Right lobe of liver (tissue), 6 donors: ENCODE measurements around the gene CELF4. TPM values are rescaled to one million over a fixed set of nuclear protein-coding genes. Genes with fewer than 3 reads are reported as not detected.

Experiments
- ATAC-seq, 4 donors: fragments of 200-7000 bp; cut with Tn5 transposase; one replicate each; pipeline ENCODE4 v1.9.1; 2020; ENCODE audit warnings: mild to moderate bottlenecking in 4 of 4, moderate library complexity in 4 of 4
- DNase-seq, 3 donors: peaks; one replicate each; pipeline ENCODE4 v3.0.0-alpha.2; 2020
- H3K27ac ChIP-seq, 3 donors: fragments of 200-600 bp; one replicate each; pipeline ENCODE4 v1.8.0; 2022
- H3K27me3 ChIP-seq, 2 donors: fragments of 200-600 bp; one replicate each; pipeline ENCODE4 v1.8.0; 2022
- H3K36me3 ChIP-seq, 4 donors: fragments of 200-600 bp; sonication (generic) in 1 of 4; one replicate each; pipeline versions ENCODE4 v1.5.1 to v1.8.0; 2017 to 2022; ENCODE audit warnings: control low read depth in 1 of 4
- H3K4me1 ChIP-seq, 4 donors: fragments of 200-600 bp; sonication (generic) in 1 of 4; one replicate each; pipeline versions ENCODE4 v1.5.1 to v1.8.0; 2017 to 2022; ENCODE audit warnings: control low read depth in 1 of 4
- H3K4me3 ChIP-seq, 3 donors: fragments of 200-600 bp; one replicate each; pipeline ENCODE4 v1.8.0; 2022
- H3K9me3 ChIP-seq, 4 donors: fragments of 200-600 bp; sonication (generic) in 1 of 4; one replicate each; pipeline versions ENCODE4 v1.5.1 to v1.8.0; 2017 to 2022; ENCODE audit warnings: control low read depth in 1 of 4
- CTCF ChIP-seq, 4 donors: fragments of 200-600 bp in 3 of 4; fragments of 450-650 bp in 1 of 4; IDR thresholded peaks; one replicate each; pipeline versions ENCODE4 v1.5.1 to v1.8.0; 2016 to 2022; ENCODE audit warnings: antibody characterized with exemption in 4 of 4, mild to moderate bottlenecking in 2 of 4
- POLR2A ChIP-seq: fragments of 450-650 bp; IDR thresholded peaks from one replicate; pipeline ENCODE4 v1.6.1; 2017; ENCODE audit warnings: antibody characterized with exemption, mild to moderate bottlenecking
- WGBS: methylation state at CpG from one replicate; pipeline ENCODE4 v1.1.6; 2018; ENCODE audit warnings: low coverage, low lambda C conversion rate; ENCODE audit not compliant: insufficient coverage; ENCODE audit errors: missing lambda C conversion rate; 5-methylcytosine and 5-hydroxymethylcytosine counted together
- intact Hi-C, 2 donors: fragments of 100-400 bp; cut with DNase I; formaldehyde crosslinking; loops; one replicate each; pipeline versions ENCODE4 v1.11.2 to v1.14.1; 2022
- total RNA-seq, 6 experiments: library from RNA; depleted of rRNA in 2 of 6; stranded (reverse); fragments of >200 nt in 2 of 6; fragmentation: NEBNext Ultra II Directional in 3 of 6; extraction: Animal tissue kit (Norgen Biotek cat#: 25700) in 3 of 6; gene quantifications; one replicate each; pipeline versions ENCODE4 v1.1.0 to v1.2.4, GENCODE V29; 2016 to 2023
- donor health status: DM: no; HTN: yes; CAD: no.
- donor health status: DM: no; HTN: no; CAD: no.
- donor health status: DM: no; HTN: no; CAD: no.
- donor health status: DM: no; HTN: yes; CAD: no.
- donor health status: DM: no; HTN: yes; CAD: no.

Gene CELF4
- total RNA-seq, 6 experiments from 2014 or later: 0.06 TPM; not detected in 5

GRCh38 chr18:37509600-37509999, 56.0 kb downstream of the CELF4 start:
- Histone ChIP-seq H3K9me3 (no peaks in the 10 kb centered on the region), H3K4me1 (no peaks in the 10 kb centered on the region), H3K27me3 (no peaks in the 10 kb centered on the region), H3K27ac (no peak overlapping the region), H3K4me3 (no peak overlapping the region), H3K36me3 (no peaks in the 10 kb centered on the region)
- intact Hi-C loops: no loop called here
- 63% methylated on average over 1 of the region's 1 CpG for WGBS
- ATAC-seq (no peak), DNase-seq (no peak)
- TF ChIP-seq CTCF (IDR thresholded peaks at IDR 0.05) (no peak), POLR2A (no peak)

GRCh38 chr18:37508207-37508606, 57.4 kb downstream of the CELF4 start:
- Histone ChIP-seq H3K9me3 (no peaks in the 10 kb centered on the region), H3K27me3 (no peaks in the 10 kb centered on the region), H3K4me1 (no peaks in the 10 kb centered on the region), H3K4me3 (no peak overlapping the region), H3K27ac (no peak overlapping the region), H3K36me3 (no peaks in the 10 kb centered on the region)
- intact Hi-C loops: no loop called here
- TF ChIP-seq CTCF (IDR thresholded peaks at IDR 0.05) (no peak), POLR2A (no peak)
- no peak for DNase-seq
- ATAC-seq: no peak
- no CpG with 5 or more reads among the region's 3 CpGs for WGBS

GRCh38 chr18:37507239-37507638, 58.4 kb downstream of the CELF4 start:
- ATAC-seq (no peak), DNase-seq (no peak)
- H3K27ac ChIP-seq: no peak overlapping the region
- intact Hi-C loops: no loop called here
- H3K9me3 ChIP-seq: no peaks in the 10 kb centered on the region
- no peaks in the 10 kb centered on the region for H3K4me1 ChIP-seq
- TF ChIP-seq POLR2A (no peak), CTCF (IDR thresholded peaks at IDR 0.05) (no peak)
- no peaks in the 10 kb centered on the region for H3K36me3 ChIP-seq
- H3K4me3 ChIP-seq: no peak overlapping the region
- 28% methylated on average over 2 of the region's 2 CpGs for WGBS
- no peaks in the 10 kb centered on the region for H3K27me3 ChIP-seq

GRCh38 chr18:37506001-37506400, 59.6 kb downstream of the CELF4 start:
- no peaks in the 10 kb centered on the region for H3K27me3 ChIP-seq
- no peak overlapping the region for H3K4me3 ChIP-seq
- H3K4me1 ChIP-seq: no peaks in the 10 kb centered on the region
- no peak overlapping the region for H3K27ac ChIP-seq
- ATAC-seq: no peak
- no peaks in the 10 kb centered on the region for H3K9me3 ChIP-seq
- WGBS: 73% methylated on average over 7 of the region's 9 CpGs
- no peaks in the 10 kb centered on the region for H3K36me3 ChIP-seq
- no peak for DNase-seq
- intact Hi-C loops: no loop called here
- no peak for TF ChIP-seq POLR2A
- no peak for TF ChIP-seq CTCF (IDR thresholded peaks at IDR 0.05)

- WGBS: 75% methylated on average over 1 of the region's 4 CpGs
- no peaks in the 10 kb centered on the region for H3K36me3 ChIP-seq
- intact Hi-C loops: no loop called here
- no peaks in the 10 kb centered on the region for H3K27me3 ChIP-seq
- H3K9me3 ChIP-seq: no peaks in the 10 kb centered on the region
- H3K4me1 ChIP-seq: no peaks in the 10 kb centered on the region
- H3K27ac ChIP-seq: no peak overlapping the region
- TF ChIP-seq CTCF (IDR thresholded peaks at IDR 0.05): no peak
- no peak for TF ChIP-seq POLR2A
- no peak for ATAC-seq
- no peak for DNase-seq
- no peak overlapping the region for H3K4me3 ChIP-seq
Measured at GRCh38 chr18:37505321-37505720, 60.3 kb downstream of the CELF4 start.
